Upper lobe of right lung (tissue), 1 donor: Measurements from ENCODE around the gene MAP2K7. TPM values are rescaled to one million over a fixed set of nuclear protein-coding genes. Genes with fewer than 3 reads are reported as not detected.
A peak's percentile ranks its signal among the peaks of the same experiment; 100 is the strongest.

Experiments
- ATAC-seq: fragments of 200-7000 bp; cut with Tn5 transposase; one replicate; pipeline ENCODE4 v1.9.1; 2020; ENCODE audit warnings: mild to moderate bottlenecking, moderate library complexity
- DNase-seq: peaks from one replicate; pipeline ENCODE4 v3.0.0-alpha.2; 2020
- H3K27ac ChIP-seq: fragments of 200-600 bp; one replicate; pipeline ENCODE4 v1.8.0; 2022
- H3K27me3 ChIP-seq: fragments of 200-600 bp; one replicate; pipeline ENCODE4 v1.8.0; 2022; ENCODE audit warnings: mild to moderate bottlenecking
- H3K36me3 ChIP-seq: fragments of 200-600 bp; one replicate; pipeline ENCODE4 v1.8.0; 2022
- H3K4me1 ChIP-seq: fragments of 200-600 bp; one replicate; pipeline ENCODE4 v1.8.0; 2022
- H3K4me3 ChIP-seq: fragments of 200-600 bp; one replicate; pipeline ENCODE4 v1.8.0; 2022; ENCODE audit warnings: mild to moderate bottlenecking
- H3K9me3 ChIP-seq: fragments of 200-600 bp; one replicate; pipeline ENCODE4 v1.8.0; 2022
- CTCF ChIP-seq: fragments of 200-600 bp; IDR thresholded peaks from one replicate; pipeline ENCODE4 v1.8.0; 2022; ENCODE audit warnings: antibody characterized with exemption
- intact Hi-C: fragments of 100-400 bp; cut with DNase I; formaldehyde crosslinking; loops from one replicate; pipeline ENCODE4 v1.11.0; 2022
- total RNA-seq: library from RNA; stranded (reverse); fragmentation: NEBNext Ultra II Directional; extraction: Animal tissue kit (Norgen Biotek cat#: 25700); gene quantifications from one replicate; pipeline ENCODE4 v1.2.1, GENCODE V29; 2021
- donor health status: DM: no; HTN: yes; CAD: no; lungs with severe emphysema.

MAP2K7 gene
- total RNA-seq, 1 donor from 2014 or later, result 36.4 TPM

DNA sequence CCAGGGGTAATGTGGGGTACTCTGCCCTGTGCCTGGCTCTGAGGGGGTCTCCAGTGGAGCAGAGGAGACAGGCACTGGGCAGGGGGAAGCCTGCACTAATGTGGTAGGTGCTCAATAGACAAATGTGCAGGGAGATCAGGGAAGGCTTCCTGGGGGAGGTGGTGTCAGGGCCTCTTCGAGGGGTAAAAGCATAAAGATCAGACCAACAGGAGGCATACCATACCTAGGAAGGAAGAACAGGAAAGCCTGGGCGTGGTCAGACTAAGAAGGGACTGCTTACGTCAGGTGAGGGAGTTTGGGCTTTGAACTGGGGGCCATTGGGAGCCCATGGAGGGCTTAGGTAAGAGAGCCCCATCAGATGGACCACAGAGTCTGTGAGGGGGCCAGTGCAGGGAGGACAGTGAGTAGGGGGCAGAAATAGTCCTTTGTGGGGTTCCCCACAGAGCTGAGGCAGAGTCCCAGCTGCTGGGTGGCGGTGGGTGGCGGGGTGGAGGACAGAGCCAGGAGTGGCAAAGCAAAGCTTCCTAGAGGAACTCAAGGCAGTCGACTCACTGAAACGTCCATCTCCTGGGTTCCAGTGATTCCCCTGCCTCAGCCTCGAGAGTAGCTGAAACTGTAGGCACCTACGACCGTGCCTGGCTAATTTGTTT, 38.3 kb upstream of the MAP2K7 start:
- Histone ChIP-seq H3K4me1 (peaks cover 28% of the 10 kb centered on the region), H3K9me3 (no peaks in the 10 kb centered on the region), H3K36me3 (no peaks in the 10 kb centered on the region), H3K4me3 (no peak overlapping the region), H3K27ac (no peak overlapping the region), H3K27me3 (peaks cover 28% of the 10 kb centered on the region)
- TF ChIP-seq CTCF, result no peak
- DNase-seq (no peak), ATAC-seq (no peak)
- intact Hi-C loops, result no loop called here

- Histone ChIP-seq H3K27ac (no peak overlapping the region), H3K4me3 (no peak overlapping the region), H3K27me3 (peaks cover 20% of the 10 kb centered on the region), H3K4me1 (peaks cover 28% of the 10 kb centered on the region), H3K36me3 (no peaks in the 10 kb centered on the region), H3K9me3 (no peaks in the 10 kb centered on the region)
- ATAC-seq (no peak), DNase-seq (no peak)
- intact Hi-C loops, result no loop called here
- TF ChIP-seq CTCF, result no peak
Measured at GRCh38 chr19:7866399-7867091, 37.1 kb upstream of the MAP2K7 start.

- DNase-seq, result no peak
- intact Hi-C loops, result no loop called here
- Histone ChIP-seq H3K27me3 (peaks cover 19% of the 10 kb centered on the region), H3K27ac (no peak overlapping the region), H3K9me3 (no peaks in the 10 kb centered on the region), H3K36me3 (no peaks in the 10 kb centered on the region), H3K4me1 (peaks cover 21% of the 10 kb centered on the region), H3K4me3 (no peak overlapping the region)
- ATAC-seq, result no peak
- no peak for TF ChIP-seq CTCF
Measured at GRCh38 chr19:7867092-7867844, 36.4 kb upstream of the MAP2K7 start.

GRCh38 chr19:7868326-7868670, 35.4 kb upstream of the MAP2K7 start:
- H3K36me3 ChIP-seq, result no peaks in the 10 kb centered on the region
- H3K27ac ChIP-seq, result no peak overlapping the region
- no peak for TF ChIP-seq CTCF
- no peak for ATAC-seq
- intact Hi-C loops, result no loop called here
- H3K9me3 ChIP-seq, result no peaks in the 10 kb centered on the region
- peaks cover 20% of the 10 kb centered on the region for H3K4me1 ChIP-seq
- DNase-seq, result no peak
- peaks cover 29% of the 10 kb centered on the region for H3K27me3 ChIP-seq
- H3K4me3 ChIP-seq, result peak overlapping the region; percentile 51

- Histone ChIP-seq H3K36me3 (no peaks in the 10 kb centered on the region), H3K27me3 (peaks cover 31% of the 10 kb centered on the region), H3K4me3 (peak overlapping the region; percentile 51), H3K4me1 (peaks cover 20% of the 10 kb centered on the region), H3K27ac (peak overlapping the region; percentile 53), H3K9me3 (no peaks in the 10 kb centered on the region)
- TF ChIP-seq CTCF, result peak; percentile 73
- intact Hi-C loops, result no loop called here
- ATAC-seq (peak; percentile 76), DNase-seq (peak; percentile 90)
Measured at GRCh38 chr19:7868671-7869452, 34.8 kb upstream of the MAP2K7 start.
